ENCODE data around the gene BNC2.
A peak's percentile ranks its signal among the peaks of the same experiment; 100 is the strongest.
"Not testable (repeated sequence)": the region's sequence is repeated elsewhere in the genome, so short reads cannot be mapped to it uniquely, and the experiment has no call there.

BNC2 gene

GRCh38 chr9:16484180-16484579 lies 386.3 kb downstream of the BNC2 start:
- DNase-seq, result no peak

GRCh38 chr9:16482764-16483163 lies 387.7 kb downstream of the BNC2 start:
- DNase-seq, result no peak

DNA sequence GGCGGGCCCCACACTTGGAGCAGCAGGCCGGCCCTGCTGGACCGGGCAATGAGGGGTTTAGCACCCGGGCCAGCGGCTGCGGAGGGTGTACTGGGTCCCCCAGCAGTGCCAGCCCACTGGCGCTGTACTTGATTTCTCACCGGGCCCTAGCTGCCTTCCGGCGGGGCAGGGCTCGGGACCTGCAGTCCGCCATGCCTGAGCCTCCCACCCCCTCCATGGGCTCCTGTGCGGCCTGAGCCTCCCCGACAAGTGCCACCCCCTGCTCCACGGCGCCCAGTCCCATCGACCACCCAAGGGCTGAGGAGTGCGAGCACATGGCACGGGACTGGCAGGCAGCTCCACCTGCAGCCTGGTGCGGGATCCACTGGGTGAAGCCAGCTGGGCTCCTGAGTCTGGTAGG lies 389.9 kb downstream of the BNC2 start:
- not testable (repeated sequence) for DNase-seq

DNA sequence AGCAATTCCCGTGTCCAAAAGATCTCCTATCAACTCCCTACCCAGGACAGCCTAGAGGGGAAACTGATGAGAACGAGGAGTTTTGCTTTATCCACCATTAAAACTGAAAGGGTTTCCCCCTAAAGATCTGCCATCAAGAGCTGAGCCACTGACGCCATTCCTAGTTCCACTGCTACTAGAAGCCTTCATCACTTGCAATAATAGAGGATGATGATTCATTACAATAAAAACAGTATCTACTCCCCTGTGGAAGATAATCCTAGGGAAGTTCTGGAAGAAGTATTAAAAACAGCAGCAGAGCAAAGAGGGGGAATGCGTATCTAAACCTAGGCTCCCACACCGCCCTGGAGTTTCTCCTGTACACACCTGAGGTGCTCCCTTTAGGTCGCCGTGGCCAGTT lies 394.5 kb downstream of the BNC2 start:
- no peak for DNase-seq

DNA sequence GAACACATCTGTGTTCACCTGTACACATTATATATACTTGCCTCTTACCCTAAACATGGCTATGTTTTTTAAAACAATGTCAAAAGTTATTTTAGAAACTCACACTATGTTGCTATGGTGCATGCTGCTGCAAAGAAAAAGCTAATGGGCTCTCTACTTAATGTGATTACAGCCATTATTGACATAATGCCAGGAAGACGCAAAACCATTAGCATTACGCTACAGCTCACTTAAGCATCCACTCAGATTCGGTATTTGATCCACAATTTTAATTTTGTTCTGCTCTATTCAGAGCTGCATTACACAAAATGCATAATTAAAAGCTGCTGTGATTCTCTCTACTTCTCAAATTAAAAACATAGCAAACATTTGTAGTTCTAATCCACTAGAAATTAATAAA lies 395.2 kb downstream of the BNC2 start:
- no peak for DNase-seq

DNA sequence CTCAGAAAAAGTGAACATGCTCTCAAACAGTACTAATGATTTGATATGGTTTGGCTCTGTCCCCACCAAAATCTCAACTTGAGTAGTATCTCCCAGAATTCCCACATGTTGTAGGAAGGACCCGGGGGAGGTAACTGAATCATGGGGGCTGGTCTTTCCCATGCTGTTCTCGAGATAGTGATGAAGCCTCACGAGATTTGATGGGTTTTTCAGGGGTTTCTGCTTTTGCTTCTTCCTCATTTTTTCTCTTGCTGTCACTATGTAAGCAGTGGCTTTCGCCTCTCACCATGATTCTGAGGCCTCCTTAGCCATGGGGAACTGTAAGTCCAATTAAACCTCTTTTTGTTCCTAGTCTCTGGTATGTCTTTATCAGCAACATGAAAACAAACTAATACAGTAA lies 401.3 kb downstream of the BNC2 start:
- peak; percentile 19 for DNase-seq

GRCh38 chr9:16461851-16462250 lies 408.6 kb downstream of the BNC2 start:
- no peak for DNase-seq

DNA sequence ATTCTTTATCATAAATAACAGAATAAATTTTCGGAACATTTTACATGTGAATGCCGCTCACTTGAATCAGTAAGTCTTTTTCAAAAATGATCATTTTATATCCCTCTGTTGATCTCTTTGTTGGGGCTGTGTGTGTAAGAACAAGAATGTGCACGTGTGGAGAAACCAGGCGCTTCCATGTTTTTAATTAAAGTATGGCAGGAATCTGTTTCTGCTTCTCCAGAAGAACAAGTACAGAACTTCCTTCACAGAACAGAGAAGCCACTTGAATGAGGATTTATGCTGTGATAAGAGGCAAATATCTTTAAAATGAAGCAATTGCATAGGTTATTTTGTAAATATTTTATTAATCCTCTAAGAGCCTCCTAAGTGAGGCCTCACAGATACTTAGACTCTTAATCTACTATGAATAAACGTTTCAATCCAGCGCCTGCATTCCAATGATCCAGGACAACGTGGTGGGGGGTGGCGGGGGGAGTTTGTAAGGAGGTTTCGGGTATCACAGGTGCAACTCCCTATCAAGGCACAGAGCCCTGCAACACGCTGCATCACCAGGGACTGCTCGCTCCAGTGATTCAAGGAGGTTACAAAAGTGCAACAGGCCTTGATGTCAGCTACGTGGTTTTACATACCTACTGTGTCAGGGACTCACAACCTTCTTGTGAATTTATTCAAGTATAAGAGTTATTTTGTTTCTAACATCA lies 409.2 kb downstream of the BNC2 start:
- no peak for DNase-seq

- no peak for DNase-seq
These were observed 409.8 kb downstream of the BNC2 start for GRCh38 chr9:16460696-16461095.

DNA sequence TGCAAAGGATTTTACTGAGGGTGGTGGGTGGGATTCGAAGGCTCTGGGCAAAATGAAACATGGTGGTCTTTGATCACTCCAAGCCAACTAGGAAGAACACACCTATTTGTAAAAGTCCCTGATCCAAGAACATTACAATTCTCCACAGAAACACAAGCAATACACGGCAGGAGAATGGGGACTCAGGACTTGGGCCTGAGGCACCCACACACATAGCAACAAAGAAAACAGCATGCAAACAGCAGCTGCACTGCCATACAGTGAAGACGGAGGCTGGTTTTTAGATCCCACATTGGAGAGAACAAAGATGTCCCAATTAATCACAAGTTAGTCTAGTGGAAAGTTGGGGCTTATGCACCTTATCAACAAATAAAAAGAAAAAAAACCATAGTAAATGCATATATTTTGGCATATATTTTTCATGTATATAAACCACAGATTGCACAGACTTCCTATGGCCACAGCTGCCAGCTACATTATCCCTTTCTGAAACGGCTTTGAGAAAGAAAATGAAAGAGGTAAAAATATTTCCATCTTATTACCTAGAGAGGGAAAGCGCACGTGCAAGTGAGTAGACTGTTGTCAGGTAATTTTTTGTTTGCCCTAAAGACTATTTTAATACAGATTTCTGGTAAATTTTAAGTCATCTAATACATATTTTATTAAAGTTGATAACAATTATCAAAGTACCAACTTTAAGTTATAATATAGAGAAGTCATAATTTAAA lies 410.9 kb downstream of the BNC2 start:
- no peak for DNase-seq

- DNase-seq, result no peak
These were observed 411.6 kb downstream of the BNC2 start for GRCh38 chr9:16458696-16459420.

DNA sequence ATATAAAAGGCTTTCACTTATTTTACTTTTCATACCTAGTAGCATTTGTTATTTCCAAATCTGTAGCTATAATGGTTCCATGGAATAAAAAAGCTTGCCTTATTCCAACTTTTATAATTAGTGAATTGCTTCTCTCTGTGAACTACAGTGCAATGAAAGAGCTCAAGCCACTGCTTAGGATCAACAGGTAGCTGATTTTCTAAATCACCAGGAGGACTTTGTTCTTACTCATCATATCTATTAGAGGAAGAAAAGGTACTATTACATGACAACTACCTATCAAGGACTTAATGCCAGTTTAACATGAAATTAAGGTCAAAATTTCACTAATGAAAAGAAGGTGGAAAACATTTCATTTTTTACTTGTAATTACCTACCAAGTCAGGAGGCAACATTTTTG lies 414.6 kb downstream of the BNC2 start:
- no peak for DNase-seq

DNA sequence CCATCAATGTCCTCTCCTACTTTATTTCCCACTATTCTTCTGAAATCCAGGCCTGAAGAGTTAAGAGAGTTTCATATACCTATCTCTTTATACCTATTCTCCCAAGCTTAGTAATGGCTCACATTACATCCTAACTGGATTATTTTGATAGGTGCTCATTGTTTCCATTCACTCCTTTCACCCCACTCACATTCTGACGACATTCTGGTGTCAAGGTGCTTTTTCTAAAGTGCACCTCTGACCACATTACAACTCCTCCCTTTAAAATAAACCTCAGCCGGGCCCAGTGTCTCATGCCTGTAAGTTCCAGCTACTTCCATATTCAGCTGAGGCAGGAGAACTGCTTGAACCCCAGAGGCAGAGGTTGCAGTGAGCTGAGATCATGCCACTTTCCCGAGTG lies 417.1 kb downstream of the BNC2 start:
- DNase-seq, result no peak

DNA sequence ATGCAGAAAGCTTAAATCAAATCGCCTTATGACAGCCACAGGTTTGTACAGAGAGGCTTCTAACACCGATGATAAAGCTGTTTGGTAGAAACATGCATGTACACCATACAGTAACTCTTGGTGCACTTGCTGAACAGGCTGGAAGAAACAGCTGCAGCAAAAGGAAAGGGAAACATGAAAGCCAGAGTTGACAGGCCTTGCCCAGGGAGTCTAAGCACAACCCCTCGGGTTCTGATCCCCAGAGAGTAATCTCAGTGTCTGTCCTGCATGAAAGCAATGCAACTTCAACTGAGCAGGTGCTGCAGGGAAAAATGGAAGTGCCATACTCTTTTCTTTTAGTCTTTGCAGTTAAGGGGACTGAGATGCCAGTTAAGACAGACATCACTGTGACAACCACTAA lies 419.9 kb downstream of the BNC2 start:
- no peak for DNase-seq

GRCh38 chr9:16450043-16450442 lies 420.4 kb downstream of the BNC2 start:
- no peak for DNase-seq

- DNase-seq, result no peak
These were observed 421.3 kb downstream of the BNC2 start for GRCh38 chr9:16449076-16449730.

- no peak for DNase-seq
These were observed 422.5 kb downstream of the BNC2 start for GRCh38 chr9:16447946-16448345.

- no peak for DNase-seq
These were observed 423.8 kb downstream of the BNC2 start for GRCh38 chr9:16446636-16447035.

DNA sequence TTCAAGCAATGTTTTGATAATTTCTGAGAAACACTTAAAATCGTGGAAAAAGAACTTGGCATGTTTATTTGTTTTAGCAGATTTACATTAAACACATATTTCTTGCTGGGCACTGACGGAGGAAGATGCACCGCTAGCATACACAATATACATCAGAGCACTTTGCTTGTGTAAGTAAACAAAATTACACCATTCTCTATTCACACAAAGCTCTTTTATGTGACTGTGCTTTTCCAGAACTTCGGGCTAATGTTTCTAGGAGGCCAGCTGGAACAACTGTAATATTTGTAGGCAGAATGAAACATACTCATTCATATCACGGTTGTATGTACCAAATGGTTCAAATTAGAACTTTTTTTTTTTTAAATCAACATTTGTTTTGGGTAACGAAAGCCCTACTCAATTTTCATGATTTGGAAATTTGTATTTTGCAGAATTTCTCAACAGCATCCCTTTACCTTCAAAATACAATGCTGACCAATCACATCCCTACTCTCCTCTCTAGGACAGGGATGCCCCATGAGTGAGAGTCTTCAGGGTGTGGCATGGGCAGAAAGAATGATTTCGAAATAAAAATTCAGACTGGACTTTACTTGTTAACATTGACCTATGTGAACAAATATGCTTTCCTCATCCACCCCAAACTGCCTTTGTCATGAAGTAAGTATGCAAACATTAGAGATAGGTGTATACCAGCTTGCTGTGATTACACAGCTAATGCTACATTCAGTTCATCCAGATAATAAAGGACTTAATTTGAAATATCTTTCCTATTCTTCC lies 425.1 kb downstream of the BNC2 start:
- DNase-seq, result no peak

GRCh38 chr9:16442622-16443021 lies 427.8 kb downstream of the BNC2 start:
- no peak for DNase-seq

- no peak for DNase-seq
These were observed 428.7 kb downstream of the BNC2 start for GRCh38 chr9:16441791-16442190.

DNA sequence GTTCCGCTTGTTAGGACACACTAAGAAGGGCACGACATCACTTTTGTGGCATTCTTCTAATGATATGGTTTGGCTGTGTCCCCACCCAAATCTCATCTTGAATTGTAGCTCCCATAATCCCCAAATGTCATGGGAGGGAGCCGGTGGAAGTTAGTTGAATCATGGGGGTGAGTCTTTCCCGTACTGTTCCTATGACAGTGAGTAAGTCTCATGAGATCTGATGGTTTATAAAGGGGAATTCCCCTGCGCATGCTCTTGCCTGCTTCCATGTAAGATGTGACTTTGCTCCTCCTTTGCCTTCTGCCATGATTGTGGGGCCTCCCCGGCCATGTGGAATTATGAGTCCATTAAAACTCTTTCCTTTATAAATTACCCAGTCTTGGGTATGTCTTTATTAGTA lies 431.6 kb downstream of the BNC2 start:
- not testable (repeated sequence) for DNase-seq

- DNase-seq, result no peak
These were observed 433.9 kb downstream of the BNC2 start for GRCh38 chr9:16436545-16436944.

Measured in MV-4-11 (cell line).